Lung microvascular endothelial cell (primary cell): Measurements from ENCODE around the gene AP1G2. TPM values are rescaled to one million over a fixed set of nuclear protein-coding genes. Genes with fewer than 3 reads are reported as not detected.

Experiments used
- DNase-seq, 2 donors: peaks; one replicate each; pipeline versions ENCODE4 v3.0.0 to v3.0.0-alpha.2; 2010; ENCODE audit warnings: low read depth in 2 of 2
- total RNA-seq: library from RNA; depleted of rRNA; stranded (reverse); fragments of >200 nt; gene quantifications from 2 replicates; pipeline ENCODE4 v1.2.1, GENCODE V29; 2014

AP1G2 gene
- total RNA-seq, 1 donor from 2014 or later = 23.8 TPM

DNA sequence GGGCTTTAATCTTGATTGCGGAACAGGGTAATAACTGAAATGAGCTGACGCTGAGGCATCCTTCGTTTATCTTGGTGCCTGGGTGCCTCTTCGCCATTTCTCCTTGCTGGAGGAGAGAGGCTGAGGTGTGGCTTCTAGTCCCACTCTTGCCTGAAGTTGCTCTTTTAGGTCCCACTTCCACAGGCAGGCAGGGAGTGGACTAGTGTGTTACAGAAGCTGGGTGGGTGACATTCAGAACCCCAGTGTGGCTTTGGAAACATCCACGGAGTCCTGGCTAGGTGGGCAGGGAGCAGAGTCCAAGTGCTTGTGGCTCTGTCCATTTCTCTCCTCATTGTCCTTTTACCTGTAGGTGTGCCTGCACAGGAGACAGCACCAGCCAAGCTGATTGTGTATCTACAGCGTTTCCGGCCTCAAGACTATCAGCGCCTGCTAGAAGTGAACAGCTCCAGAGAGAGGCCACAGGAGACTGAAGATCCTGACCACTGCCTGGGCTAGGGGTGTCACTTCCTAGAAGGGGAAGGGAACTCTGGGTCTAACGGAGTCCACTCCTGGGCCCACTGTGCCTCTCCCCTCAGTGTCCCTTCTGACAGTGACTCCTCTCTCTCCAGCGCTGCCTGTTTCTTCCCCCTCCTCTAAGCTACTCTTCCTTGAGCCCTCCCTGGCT lies 9.1 kb downstream of the AP1G2 start:
- DNase-seq = no peak

DNA sequence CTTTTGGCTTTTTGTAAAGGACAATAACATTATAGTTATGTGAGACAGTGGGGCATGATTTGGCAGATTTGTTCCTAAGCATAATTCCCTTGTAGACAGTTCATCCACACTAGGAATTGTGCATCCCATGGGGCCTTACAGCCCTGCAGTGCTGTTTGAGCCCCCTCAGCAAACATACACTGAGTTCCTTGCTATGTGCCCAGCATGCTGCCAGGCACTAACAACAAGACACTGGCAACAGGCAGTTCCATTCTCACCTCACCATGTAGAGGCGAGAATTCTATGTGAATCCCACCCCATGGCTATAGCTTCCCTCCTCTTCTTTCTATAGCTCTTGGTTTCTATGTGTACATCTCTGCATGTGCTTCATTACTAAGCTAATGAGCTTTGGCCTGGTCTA lies 9.6 kb downstream of the AP1G2 start:
- DNase-seq = no peak

- no peak for DNase-seq
Observed at GRCh38 chr14:23557521-23557920, 10.1 kb downstream of the AP1G2 start.

- peak in 1 of 2 donors; percentile 9 for DNase-seq
Observed at GRCh38 chr14:23556700-23557440, 10.7 kb downstream of the AP1G2 start.

- peak; percentile 86 to 92 for DNase-seq
Observed at GRCh38 chr14:23555882-23556699, 11.5 kb downstream of the AP1G2 start, which contains the start of gene THTPA. Gene THTPA, plus strand, starts transcription at chr14:23556271. Its CDS starts 487 bp downstream, at chr14:23556758.

- DNase-seq = no peak
Observed at GRCh38 chr14:23555533-23555881, 12.1 kb downstream of the AP1G2 start.

DNA sequence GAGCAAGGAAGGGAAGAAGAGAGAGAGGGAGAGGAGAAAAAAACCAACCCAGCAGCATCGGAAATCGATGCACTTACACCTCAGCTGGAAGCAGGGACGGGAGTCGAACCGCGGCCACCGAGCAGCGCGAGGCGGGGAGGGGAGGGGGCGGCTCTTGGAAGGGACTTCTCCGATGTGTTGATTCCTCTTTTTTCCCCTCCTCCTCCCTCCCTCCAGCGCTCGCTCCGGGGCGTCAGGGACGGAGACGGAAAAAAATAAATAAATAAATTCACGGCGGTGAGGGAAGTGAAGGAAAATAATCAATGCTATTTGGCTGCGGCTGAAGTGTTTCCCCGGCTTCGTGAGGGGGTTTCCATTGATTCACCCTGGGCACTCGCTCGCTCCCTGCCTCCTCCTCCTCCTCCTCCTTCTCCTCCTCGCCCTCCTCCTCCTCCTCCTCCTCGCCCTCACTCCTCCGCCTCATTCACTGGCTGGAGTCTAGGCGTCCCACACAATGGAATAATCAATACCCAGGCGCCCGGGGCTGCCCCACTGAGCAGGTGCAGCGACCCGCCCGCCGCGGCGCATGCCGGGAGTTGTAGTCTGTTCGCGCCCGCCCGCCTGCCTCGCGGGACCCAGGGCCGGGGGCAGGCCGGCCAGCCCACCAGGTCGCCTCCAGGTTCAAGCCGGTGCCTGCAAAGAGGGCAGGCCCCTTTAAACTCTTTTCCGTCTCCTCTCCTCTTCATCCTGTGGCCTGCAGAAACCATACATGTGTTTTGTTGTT lies 16.1 kb downstream of the AP1G2 start, which contains the start of gene ZFHX2:
ZFHX2 (minus strand) TSS at position 500 of the 763 bp plus-strand sequence. CDS start 16,440 bp downstream, outside the sequence.
- peak; percentile 52 to 64 for DNase-seq

GRCh38 chr14:23550812-23551265 lies 16.8 kb downstream of the AP1G2 start:
- no peak for DNase-seq

- no peak for DNase-seq
Observed at GRCh38 chr14:23550131-23550811, 17.3 kb downstream of the AP1G2 start.

DNA sequence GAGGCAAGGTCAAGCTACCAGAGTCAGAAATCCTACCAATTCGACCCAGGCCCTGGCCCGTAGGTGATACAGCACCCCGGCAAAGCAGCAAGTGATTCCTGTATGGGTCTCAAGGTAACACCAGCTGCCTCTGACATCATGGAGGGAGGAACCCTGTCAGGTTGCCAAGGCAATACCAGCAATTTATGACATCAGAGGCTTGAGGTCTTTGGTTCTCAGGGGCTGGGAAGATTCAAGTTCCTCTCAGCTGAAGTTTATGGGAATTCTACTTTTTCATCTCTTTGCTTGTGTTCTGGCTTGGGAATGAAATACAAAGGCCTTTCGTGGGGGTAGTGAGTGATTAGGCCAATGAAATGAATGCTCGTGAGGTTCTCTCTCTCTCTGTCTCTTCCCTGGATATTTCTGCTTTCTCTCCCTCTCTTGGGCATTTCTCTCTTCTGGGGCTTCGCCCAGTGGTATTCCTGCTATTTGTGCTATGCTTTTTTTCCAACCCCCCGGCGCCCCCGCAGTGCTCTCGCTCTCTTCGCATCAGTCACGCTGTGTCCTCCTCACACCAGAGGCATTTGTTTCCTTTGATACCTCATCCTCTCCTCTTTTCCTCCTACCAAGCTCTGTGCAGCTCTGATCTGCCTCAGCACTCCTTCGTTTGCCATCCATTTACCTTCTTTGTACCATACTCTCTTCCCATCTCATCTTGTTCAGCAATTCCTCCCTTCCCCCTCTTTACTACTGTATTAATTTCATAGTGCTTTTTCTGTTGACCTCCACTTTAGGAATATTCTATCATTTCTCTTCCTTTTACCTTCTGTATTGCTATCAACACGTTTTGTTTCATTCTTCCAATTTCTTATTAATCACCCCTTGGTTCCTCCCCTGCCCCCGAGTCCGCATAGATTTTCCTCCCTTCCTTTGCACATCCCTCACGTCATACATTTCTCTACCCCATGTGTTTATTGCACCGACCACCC lies 19.0 kb downstream of the AP1G2 start:
- no peak for DNase-seq

- no peak for DNase-seq
Observed at GRCh38 chr14:23547924-23548323, 19.7 kb downstream of the AP1G2 start.

DNA sequence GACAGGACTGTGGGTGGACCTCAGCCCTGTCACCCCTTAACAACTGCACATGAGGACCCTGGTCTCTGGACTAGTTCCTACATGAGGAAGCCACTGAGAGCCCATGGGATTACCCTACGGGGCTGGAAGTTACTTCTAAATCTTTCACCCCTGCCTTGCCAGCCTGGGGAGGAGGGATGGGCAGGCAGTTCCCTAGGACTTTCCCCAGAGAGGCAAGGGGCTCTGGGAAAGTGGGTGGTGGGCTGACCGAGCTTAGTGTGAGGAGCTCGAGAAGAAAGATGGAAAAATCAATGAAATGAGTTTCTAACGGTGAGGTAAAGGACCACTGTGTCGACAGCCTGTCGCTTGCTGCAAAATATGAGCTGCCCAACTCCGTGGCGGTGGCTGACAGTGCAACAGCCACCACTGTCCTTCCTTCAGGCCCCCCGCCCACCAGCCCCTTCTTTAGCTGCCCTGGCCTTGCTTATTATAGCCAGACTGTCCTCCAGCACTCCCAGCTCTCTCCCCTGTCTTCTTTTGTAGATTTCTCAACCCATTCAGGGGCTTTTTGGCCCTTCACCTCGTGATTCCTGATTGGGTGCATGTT lies 21.0 kb downstream of the AP1G2 start:
- no peak for DNase-seq

GRCh38 chr14:23545740-23546365 lies 21.7 kb downstream of the AP1G2 start:
- no peak for DNase-seq

DNA sequence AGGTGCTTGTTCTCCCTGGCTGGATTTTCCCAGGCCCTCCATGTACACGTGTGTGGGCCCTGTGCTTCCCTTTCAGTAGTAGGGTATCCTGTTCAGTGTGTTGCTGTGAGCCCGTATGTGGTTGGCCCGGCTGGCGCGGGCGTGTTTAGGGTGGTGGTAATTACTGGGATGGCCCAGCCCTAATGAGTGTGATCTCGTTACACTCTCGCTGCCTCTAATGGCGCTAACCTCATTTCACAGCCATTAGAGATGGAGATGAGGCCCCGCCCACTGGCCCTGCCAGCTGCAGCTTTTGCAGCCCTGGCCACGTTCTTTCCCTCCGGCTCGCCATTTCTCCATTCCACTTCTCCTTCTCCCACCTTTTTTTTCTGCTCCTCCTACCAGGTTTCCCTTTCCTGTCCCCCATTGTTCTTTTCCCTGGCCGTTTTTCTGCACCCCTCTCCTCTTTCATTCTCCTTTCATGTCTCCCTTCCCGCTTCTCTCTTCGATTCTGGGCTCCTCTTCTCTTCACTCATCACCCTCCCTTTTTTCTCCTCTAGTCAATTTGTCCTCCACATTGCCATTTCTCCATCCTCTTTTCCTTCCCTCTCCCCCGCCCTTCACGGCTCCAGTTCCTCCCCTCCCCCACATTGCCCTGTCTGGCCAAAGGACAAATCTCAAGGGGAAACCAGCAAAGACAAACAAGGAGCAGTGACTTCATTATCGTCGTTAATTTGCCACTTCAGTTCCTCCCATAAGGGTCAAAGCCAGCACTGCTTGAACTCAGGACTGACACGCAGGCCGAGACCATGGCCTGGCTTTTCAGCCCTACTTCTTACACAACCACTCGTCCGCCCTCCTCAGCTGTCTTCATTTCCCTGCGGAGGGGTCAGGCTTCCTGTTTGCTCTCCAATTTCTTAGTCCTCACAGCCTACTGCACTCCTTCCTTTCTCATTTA lies 22.8 kb downstream of the AP1G2 start:
- no peak for DNase-seq

- DNase-seq = no peak
Observed at GRCh38 chr14:23543403-23543802, 24.2 kb downstream of the AP1G2 start.

GRCh38 chr14:23542261-23542660 lies 25.3 kb downstream of the AP1G2 start:
- no peak for DNase-seq

GRCh38 chr14:23540141-23540469 lies 27.5 kb downstream of the AP1G2 start:
- no peak for DNase-seq
